Neural cell (in vitro differentiated cells): ENCODE measurements around the gene HIPK4. TPM values are rescaled to one million over a fixed set of nuclear protein-coding genes. Genes with fewer than 3 reads are reported as not detected.

Experiments
- H2AFZ ChIP-seq: fragments of 200-600, 300-800 bp; sonication (generic), shearing (Covaris generic); 2 replicates; pipeline ENCODE4 v1.6.0; 2014; ENCODE audit warnings: low read depth, mild to moderate bottlenecking, antibody characterized with exemption, low read length, moderate library complexity
- H3F3A ChIP-seq: fragments of 200-600 bp; shearing (Covaris generic); 2 replicates; pipeline ENCODE4 v1.6.1; 2016; ENCODE audit warnings: mild to moderate bottlenecking, moderate library complexity, mixed read lengths, antibody characterized with exemption, low read length; ENCODE audit not compliant: insufficient read depth, poor library complexity, severe bottlenecking
- H3K27ac ChIP-seq: fragments of 200-600, 300-800 bp; sonication (generic), shearing (Covaris generic); 2 replicates; pipeline ENCODE4 v1.5.1; 2014; ENCODE audit warnings: mild to moderate bottlenecking, low read length, moderate library complexity
- H3K27me3 ChIP-seq: fragments of 300-800, 200-600 bp; sonication (generic), shearing (Covaris generic); 2 replicates; pipeline ENCODE4 v1.6.0; 2014; ENCODE audit warnings: mild to moderate bottlenecking, low read depth, low read length, moderate library complexity; ENCODE audit not compliant: insufficient read depth
- H3K36me3 ChIP-seq: fragments of 300-800, 200-600 bp; sonication (generic), shearing (Covaris generic); 2 replicates; pipeline ENCODE4 v1.5.1; 2014; ENCODE audit warnings: mild to moderate bottlenecking, antibody characterized with exemption, low read length, moderate library complexity; ENCODE audit not compliant: insufficient read depth
- H3K4me2 ChIP-seq: fragments of 300-800, 200-600 bp; sonication (generic), shearing (Covaris generic); 2 replicates; pipeline ENCODE4 v1.6.0; 2014; ENCODE audit warnings: mild to moderate bottlenecking, low read length
- H3K4me3 ChIP-seq: fragments of 300-800, 200-600 bp; sonication (generic), shearing (Covaris generic); 2 replicates; pipeline ENCODE4 v1.5.1; 2014; ENCODE audit warnings: mild to moderate bottlenecking, low read length, moderate library complexity
- H3K79me2 ChIP-seq: fragments of 200-600 bp; shearing (Covaris generic); replicated peaks from 2 replicates; pipeline ENCODE4 v1.6.0; 2014; ENCODE audit warnings: mild to moderate bottlenecking, low read length, moderate library complexity; ENCODE audit not compliant: insufficient read depth
- H3K9ac ChIP-seq: fragments of 300-800, 200-600 bp; sonication (generic), shearing (Covaris generic); 2 replicates; pipeline ENCODE4 v1.6.1; 2016; ENCODE audit warnings: mild to moderate bottlenecking, low read length, mixed read lengths
- H3K9me2 ChIP-seq: fragments of 200-600 bp; shearing (Covaris generic); 2 replicates; pipeline ENCODE4 v1.6.1; 2016; ENCODE audit warnings: mild to moderate bottlenecking, low read length, mixed read lengths; ENCODE audit not compliant: insufficient read depth
- H3K9me3 ChIP-seq: fragments of 200-600, 300-800 bp; sonication (generic), shearing (Covaris generic); 2 replicates; pipeline ENCODE4 v1.6.1; 2016; ENCODE audit warnings: mild to moderate bottlenecking, mixed run types, low read length, moderate library complexity, mixed read lengths
- H4K20me1 ChIP-seq: fragments of 200-600 bp; shearing (Covaris generic); 2 replicates; pipeline ENCODE4 v1.6.1; 2016; ENCODE audit warnings: mild to moderate bottlenecking, mixed run types; ENCODE audit not compliant: insufficient read depth
- CTCF ChIP-seq: fragments of 450-650 bp; IDR thresholded peaks from 2 replicates; pipeline ENCODE4 v1.5.1; 2014; ENCODE audit warnings: antibody characterized with exemption, mild to moderate bottlenecking, moderate library complexity; ENCODE audit not compliant: poor library complexity, severe bottlenecking
- EP300 ChIP-seq: fragments of 450-650 bp; conservative IDR thresholded peaks from 2 replicates; pipeline ENCODE4 v1.6.1; 2014; ENCODE audit warnings: antibody characterized with exemption, mild to moderate bottlenecking, moderate library complexity; ENCODE audit not compliant: poor library complexity, severe bottlenecking
- EZH2 ChIP-seq: fragments of 200-600, 300-800 bp; shearing (Covaris generic), sonication (generic); IDR thresholded peaks from 2 replicates; pipeline ENCODE4 v1.6.1; 2014; ENCODE audit warnings: antibody characterized with exemption, low read length, borderline replicate concordance, mild to moderate bottlenecking; ENCODE audit not compliant: insufficient read depth, poor library complexity, severe bottlenecking
- MXI1 ChIP-seq: fragments of 450-650 bp; conservative IDR thresholded peaks from 2 replicates; pipeline ENCODE4 v1.6.1; 2014; ENCODE audit warnings: antibody characterized with exemption, mild to moderate bottlenecking; ENCODE audit not compliant: poor library complexity, severe bottlenecking
- POLR2AphosphoS5 ChIP-seq: IDR thresholded peaks from 2 replicates; pipeline ENCODE4 v1.6.1; 2012
- RAD21 ChIP-seq: fragments of 450-650 bp; conservative IDR thresholded peaks from 2 replicates; pipeline ENCODE4 v1.6.1; 2014; ENCODE audit warnings: antibody characterized with exemption, mild to moderate bottlenecking, moderate library complexity
- REST ChIP-seq: IDR thresholded peaks from 2 replicates; pipeline ENCODE4 v1.6.1; 2012; ENCODE audit warnings: borderline replicate concordance
- SMC3 ChIP-seq: fragments of 450-650 bp; conservative IDR thresholded peaks from 2 replicates; pipeline ENCODE4 v1.6.1; 2014; ENCODE audit warnings: antibody characterized with exemption, mild to moderate bottlenecking, moderate library complexity; ENCODE audit not compliant: poor library complexity
- TAF1 ChIP-seq: IDR thresholded peaks from 2 replicates; pipeline ENCODE4 v1.6.1; 2012; ENCODE audit warnings: low read depth
- polyA plus RNA-seq: library from polyadenylated mRNA; depleted of rRNA; stranded (reverse); fragments of >200 nt; gene quantifications from 2 replicates; pipeline ENCODE4 v1.2.3, GENCODE V29; 2014

HIPK4 gene
- polyA plus RNA-seq, 1 donor from 2014 or later, result not detected

GRCh38 chr19:40381321-40381720 lies 8.7 kb downstream of the HIPK4 start:
- Histone ChIP-seq H3K27me3 (no peaks in the 10 kb centered on the region), H4K20me1 (no peaks in the 10 kb centered on the region), H3K4me2 (no peak overlapping the region), H3K4me3 (no peak overlapping the region), H3K9ac (no peak overlapping the region), H3K36me3 (no peaks in the 10 kb centered on the region), H3K79me2 (no peaks in the 10 kb centered on the region), H3K9me2 (no peaks in the 10 kb centered on the region), H3K9me3 (no peaks in the 10 kb centered on the region), H2AFZ (no peak overlapping the region), H3K27ac (no peak overlapping the region), H3F3A (no peaks in the 10 kb centered on the region)
- no peak for TF ChIP-seq EZH2
- TF ChIP-seq POLR2AphosphoS5, result no peak
- no peak for TF ChIP-seq RAD21
- TF ChIP-seq EP300, result no peak
- no peak for TF ChIP-seq MXI1
- no peak for TF ChIP-seq CTCF
- no peak for TF ChIP-seq SMC3
- TF ChIP-seq TAF1, result no peak
- no peak for TF ChIP-seq REST

- Histone ChIP-seq H3K36me3 (no peaks in the 10 kb centered on the region), H3K4me2 (no peak overlapping the region), H3F3A (no peaks in the 10 kb centered on the region), H3K4me3 (no peak overlapping the region), H3K9ac (no peak overlapping the region), H2AFZ (no peak overlapping the region), H3K9me3 (no peaks in the 10 kb centered on the region), H3K27ac (no peak overlapping the region), H3K9me2 (no peaks in the 10 kb centered on the region), H3K79me2 (no peaks in the 10 kb centered on the region), H3K27me3 (no peaks in the 10 kb centered on the region), H4K20me1 (no peaks in the 10 kb centered on the region)
- TF ChIP-seq RAD21 (no peak), REST (no peak), MXI1 (no peak), CTCF (no peak), SMC3 (no peak)
These were observed 9.6 kb downstream of the HIPK4 start for GRCh38 chr19:40380199-40381037.
